NCI-H1694 treated with DMSO at 0.1 percent for 48 hours (cell line): ENCODE data around the gene TEX29.

Source experiments
- DNase-seq: peaks from one replicate; lab custom pipeline; 2025; lab: John Stamatoyannopoulos, UW

Gene TEX29

GRCh38 chr13:111319998-111320911, at the start of gene TEX29:
Gene TEX29, plus strand, starts transcription at chr13:111320642. Its CDS starts 249 bp downstream, at chr13:111320891.
- no peak for DNase-seq

GRCh38 chr13:111270765-111271698, 49.4 kb upstream of the TEX29 start:
- no peak for DNase-seq

GRCh38 chr13:111272117-111272516, 48.3 kb upstream of the TEX29 start:
- no peak for DNase-seq

- no peak for DNase-seq
Measured at GRCh38 chr13:111275382-111275781, 45.1 kb upstream of the TEX29 start.

GRCh38 chr13:111275995-111276618, 44.3 kb upstream of the TEX29 start:
- DNase-seq: no peak

GRCh38 chr13:111278258-111278657, 42.2 kb upstream of the TEX29 start:
- no peak for DNase-seq

GRCh38 chr13:111278743-111279652, 41.4 kb upstream of the TEX29 start:
- DNase-seq: no peak

GRCh38 chr13:111280226-111280625, 40.2 kb upstream of the TEX29 start:
- no peak for DNase-seq

- no peak for DNase-seq
Measured at GRCh38 chr13:111280681-111281585, 39.5 kb upstream of the TEX29 start.

- DNase-seq: no peak
Measured at GRCh38 chr13:111281751-111282311, 38.6 kb upstream of the TEX29 start.

- peak; percentile 86 for DNase-seq
Measured at GRCh38 chr13:111282425-111282824, 38.0 kb upstream of the TEX29 start.

GRCh38 chr13:111282997-111283396, 37.4 kb upstream of the TEX29 start:
- DNase-seq: no peak

- DNase-seq: no peak
Measured at GRCh38 chr13:111283457-111283856, 37.0 kb upstream of the TEX29 start.

GRCh38 chr13:111283991-111284390, 36.5 kb upstream of the TEX29 start:
- DNase-seq: no peak

GRCh38 chr13:111284565-111284964, 35.9 kb upstream of the TEX29 start:
- DNase-seq: no peak

GRCh38 chr13:111286162-111286561, 34.3 kb upstream of the TEX29 start:
- DNase-seq: no peak

- DNase-seq: no peak
Measured at GRCh38 chr13:111286749-111287148, 33.7 kb upstream of the TEX29 start.

- DNase-seq: no peak
Measured at GRCh38 chr13:111287201-111287600, 33.2 kb upstream of the TEX29 start.

GRCh38 chr13:111288276-111288675, 32.2 kb upstream of the TEX29 start:
- no peak for DNase-seq

GRCh38 chr13:111289251-111289650, 31.2 kb upstream of the TEX29 start:
- no peak for DNase-seq
